Effector CD4-positive, alpha-beta T cell (primary cell): ENCODE measurements around the gene SNTG2.
"Not testable (repeated sequence)": the region's sequence is repeated elsewhere in the genome, so short reads cannot be mapped to it uniquely, and the experiment has no call there.

Experiments used
- DNase-seq: peaks from one replicate; pipeline ENCODE4 v3.0.0-alpha.2; 2020

SNTG2 gene

DNA sequence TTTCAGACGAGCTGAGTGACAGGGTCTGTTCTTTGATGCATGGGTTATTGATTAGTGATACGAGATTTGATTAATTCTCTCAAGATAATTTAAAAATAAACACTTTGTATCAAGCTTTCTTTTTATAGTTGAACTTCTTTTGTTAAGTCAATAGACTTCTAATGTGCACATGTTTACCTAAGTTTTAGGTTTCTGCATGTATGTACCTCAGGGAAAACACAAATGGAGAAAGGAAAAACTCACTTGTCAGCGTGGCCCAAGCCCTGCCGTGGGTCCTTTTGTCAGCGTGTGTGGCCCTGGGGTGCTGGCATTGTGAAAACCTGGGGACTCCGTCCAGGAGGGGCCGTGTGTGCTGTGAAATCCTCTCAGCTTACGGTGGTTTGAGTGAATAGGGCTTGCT, 153.7 kb downstream of the SNTG2 start:
- DNase-seq: no peak

DNA sequence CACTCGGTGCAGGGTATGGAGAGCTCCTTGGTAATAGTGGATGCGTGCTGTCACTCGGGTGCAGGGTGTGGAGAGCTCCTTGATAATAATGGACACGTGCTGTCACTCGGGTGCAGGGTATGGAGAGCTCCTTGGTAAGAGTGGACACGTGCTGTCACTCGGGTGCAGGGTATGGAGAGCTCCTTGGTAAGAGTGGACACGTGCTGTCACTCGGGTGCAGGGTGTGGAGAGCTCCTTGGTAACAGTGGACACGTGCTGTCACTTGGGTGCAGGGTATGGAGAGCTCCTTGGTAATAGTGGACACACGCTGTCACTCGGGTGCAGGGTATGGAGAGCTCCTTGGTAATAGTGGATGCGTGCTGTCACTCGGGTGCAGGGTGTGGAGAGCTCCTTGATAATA, 155.7 kb downstream of the SNTG2 start:
- not testable (repeated sequence) for DNase-seq

DNA sequence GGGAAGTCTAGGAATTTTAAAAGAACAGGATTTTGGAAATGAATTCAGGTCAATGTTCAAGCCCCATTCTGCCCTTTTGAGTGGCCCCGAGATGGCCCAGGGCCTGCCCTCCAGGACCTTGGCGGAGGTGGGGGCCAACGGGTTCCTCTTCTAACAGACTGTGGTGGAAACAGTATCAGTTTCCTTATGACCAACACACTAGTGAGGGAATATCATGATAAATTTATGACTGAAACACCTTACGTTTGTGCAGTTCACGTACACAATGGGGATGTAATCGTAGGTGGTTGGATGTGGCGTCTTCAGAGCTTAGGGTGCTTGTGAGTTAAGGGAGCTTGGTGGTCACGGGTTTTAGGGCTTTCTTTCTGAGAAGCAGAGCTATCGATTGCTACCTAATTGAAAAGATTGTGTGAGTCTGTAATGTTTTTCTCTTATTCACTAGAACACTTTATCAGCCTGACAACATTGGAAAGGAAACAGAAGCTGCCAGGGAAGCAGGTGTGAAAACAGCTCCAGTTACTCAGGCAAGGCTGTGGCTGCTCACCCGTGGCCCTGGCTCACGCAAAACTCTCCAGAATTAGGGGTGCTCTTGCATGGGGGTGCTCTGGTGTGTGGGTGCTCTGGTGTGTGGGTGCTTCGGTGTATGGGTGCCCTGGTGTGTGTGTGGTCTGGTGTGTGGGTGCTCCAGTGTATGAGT, 165.3 kb downstream of the SNTG2 start:
- no peak for DNase-seq

DNA sequence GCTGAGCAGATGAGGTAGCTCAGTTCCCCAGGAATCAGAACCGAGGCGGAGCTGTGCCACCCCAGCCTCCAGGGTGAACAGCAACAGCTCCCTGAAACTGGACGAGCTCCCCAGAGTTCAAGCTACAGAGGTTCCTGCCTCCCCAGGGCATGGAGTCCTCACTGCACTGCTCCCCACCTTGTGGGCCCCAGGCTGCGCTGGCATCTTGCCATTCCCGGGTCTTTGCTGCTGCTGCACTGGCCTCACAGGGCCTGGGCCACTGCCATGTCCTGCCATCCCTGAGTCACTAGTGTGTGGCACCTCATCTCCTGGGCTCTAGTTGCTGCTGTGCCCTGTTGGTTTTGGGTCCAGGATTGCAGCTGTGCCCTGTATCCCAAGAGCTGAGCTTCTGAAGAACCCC, 166.9 kb downstream of the SNTG2 start:
- no peak for DNase-seq

DNA sequence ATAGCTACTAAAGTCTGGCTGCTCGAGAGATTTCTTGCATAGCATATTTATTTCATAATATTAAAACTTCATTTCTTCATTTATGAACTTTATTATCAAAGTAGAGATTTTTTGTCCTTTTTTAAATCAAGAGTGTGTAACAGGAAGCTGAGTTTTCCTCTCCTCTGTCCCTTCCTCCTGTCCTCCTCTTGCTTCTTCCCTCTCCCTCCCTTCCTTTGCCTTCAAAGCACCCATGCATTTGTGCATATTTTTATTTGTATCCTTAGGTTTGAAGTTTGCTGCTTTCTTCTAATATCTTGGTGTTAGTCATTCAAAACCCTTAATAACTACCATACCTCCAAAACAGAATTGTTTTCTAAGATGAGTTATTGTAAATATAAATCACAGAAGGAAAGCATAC, 174.6 kb downstream of the SNTG2 start:
- DNase-seq: no peak

DNA sequence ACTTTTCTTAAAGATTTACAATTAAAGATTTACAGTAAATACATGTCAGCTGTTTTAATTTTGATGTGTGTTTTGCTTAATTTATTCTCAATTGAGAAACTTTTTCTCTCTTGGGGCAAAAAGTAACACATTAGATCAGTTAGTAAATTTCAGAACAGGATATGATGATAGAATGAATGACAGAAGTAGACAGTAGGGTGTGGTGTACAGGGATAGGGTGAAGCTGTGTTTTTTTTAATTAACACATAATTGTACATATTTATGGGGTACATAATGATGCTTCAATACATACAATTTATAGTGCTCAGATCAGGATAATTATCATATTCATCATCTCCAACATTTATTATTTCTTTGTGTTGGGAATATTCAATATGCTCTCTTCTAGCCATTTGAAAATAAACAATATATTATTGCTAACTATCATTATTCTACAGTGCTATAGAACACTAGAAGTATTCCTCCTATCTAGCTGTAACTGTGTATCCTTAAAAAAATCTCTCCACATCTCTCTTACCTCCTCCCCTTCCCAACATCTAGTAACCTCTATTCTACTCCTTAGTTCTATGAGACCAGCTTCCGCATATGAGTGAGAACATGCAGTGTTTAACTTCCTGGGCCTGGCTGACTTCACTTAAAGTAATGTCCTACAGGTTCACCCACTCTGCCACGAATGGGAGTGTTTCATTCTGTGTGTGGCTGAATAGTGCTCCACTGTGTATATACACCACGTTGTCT, 175.2 kb downstream of the SNTG2 start:
- DNase-seq: no peak

DNA sequence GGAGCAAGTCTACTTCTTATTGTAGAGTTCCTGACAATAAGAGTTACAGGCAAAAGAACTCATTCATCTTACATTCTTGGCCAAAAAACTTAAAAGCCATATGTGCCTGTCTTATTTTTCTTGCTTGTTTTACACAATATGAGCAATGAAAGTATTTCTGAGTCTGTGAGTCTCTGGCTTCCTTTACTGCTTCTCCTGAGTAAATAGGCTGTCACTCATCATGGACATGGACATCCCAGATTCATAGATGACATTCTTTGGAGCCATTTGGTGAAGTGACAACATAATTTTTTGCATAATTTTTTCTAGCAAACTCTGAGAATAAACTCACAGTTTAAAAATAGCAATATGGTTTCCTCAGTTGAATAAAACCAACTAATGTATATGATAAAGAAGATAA, 179.3 kb downstream of the SNTG2 start:
- no peak for DNase-seq

DNA sequence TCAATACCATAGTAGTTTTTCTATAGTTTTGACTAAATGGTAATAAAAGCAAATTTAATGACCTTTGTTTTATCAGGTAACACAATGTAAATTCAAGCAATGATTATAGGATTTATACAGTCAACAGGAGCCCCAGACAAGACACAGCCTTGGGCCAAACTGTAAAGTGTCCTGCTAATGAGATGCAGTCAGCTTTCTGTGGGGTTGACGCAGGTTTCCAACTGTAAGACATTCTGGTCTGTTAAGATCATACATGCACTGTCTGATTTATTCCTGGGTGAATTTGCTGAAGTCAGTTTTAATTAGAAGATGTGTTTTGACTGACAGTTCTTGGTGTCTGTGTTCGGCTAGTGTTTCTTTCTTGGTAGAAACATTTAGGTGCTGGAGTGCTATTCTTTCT, 180.3 kb downstream of the SNTG2 start:
- DNase-seq: no peak

DNA sequence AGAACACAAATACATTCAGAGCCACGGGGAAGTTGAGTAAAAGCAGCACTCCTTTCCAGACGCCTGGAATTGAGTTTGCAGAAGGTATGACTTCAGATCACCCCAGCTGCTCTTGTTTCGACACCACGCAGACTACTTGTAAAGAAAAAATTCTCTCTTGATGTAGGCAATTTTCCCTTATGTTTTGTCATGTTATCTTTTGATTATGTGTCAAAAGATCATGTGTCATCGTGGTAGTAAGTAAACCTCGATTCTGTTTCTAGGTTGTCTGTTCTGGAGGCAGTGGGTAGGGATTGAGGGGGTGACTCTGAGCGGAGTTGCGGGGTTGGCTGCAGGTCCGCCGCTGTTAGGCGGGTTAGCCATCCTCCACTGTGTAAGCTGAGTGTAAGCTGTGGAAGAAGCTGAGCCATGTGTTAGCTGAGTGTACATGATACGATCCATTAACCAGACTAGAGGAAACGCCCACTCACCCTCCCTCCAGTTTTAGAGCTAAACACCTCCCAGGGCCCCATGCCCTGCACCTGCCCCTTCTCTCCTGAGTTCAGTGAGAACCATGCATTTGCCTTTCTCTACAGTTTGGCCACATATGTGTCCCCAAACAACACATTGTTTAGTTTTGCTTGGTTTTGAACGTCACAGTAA, 181.8 kb downstream of the SNTG2 start:
- no peak for DNase-seq

DNA sequence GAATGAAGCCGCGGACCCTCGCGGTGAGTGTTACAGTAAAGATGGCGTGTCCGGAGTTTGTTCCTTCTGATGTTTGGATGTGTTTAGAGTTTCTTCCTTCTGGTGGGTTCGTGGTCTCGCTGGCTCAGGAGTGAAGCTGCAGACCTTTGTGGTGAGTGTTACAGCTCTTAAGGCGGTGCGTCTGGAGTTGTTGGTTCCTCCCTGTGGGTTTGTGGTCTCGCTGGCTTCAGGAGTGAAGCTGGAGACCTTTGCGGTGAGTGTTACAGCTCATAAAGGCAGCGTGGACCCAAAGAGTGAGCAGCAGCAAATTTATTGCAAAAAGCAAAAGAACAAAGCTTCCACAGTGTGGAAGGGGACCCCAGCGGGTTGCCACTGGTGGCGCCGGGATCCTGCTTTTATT, 183.2 kb downstream of the SNTG2 start:
- not testable (repeated sequence) for DNase-seq

DNA sequence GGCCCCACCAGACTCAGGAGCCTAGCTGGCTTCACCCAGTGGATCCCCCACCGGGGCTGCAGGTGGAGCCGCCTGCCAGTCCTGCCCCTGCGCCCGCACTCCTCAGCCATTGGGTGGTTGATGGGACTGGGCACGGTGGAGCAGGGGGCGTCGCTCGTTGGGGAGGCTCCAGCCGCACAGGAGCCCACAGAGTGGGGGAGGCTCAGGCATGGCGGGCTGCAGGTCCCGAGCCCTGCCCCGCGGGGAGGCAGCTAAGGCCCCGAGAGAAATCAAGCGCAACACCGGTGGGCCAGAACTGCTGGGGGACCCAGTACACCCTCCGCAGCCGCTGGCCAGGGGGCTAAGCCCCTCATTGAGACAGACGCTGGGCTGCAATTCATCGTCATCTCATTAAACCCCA, 184.0 kb downstream of the SNTG2 start:
- DNase-seq: no peak

DNA sequence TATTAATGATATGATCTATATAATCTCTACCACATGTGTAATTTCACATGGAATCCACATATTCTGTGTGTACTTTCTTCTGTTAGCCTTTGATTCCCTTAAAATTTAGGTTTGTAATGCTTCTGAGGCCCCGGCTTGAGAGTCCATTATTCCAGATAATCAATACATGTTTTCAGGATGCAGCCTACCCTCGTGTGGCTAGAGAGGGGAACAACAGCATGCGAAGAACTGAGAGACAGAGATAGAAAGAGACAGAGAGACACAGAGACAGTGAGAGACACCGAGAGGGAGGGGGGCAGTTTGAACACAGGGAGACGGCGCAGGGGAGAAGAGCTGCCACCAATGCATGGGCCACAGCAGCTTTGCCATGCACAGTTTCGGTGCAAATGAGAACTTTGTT, 185.4 kb downstream of the SNTG2 start:
- DNase-seq: no peak

DNA sequence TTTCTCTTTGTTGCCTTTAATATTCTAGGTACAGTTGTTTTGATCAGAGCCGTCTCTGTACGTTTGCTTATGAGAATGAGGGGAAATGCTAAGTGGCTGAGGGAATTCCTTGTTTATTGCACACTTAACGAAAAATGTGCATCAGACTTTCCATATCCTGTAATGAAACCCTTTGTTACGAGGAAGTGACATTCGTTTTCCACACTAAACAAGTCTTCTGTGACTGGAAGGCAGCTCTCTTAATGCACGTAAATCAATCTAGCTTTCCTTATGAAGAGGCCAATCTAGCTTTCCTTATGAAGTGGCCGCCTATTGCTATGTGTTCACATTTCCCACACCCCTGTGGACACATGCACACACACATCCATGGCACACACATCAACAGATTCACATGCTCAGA, 186.2 kb downstream of the SNTG2 start:
- DNase-seq: no peak

DNA sequence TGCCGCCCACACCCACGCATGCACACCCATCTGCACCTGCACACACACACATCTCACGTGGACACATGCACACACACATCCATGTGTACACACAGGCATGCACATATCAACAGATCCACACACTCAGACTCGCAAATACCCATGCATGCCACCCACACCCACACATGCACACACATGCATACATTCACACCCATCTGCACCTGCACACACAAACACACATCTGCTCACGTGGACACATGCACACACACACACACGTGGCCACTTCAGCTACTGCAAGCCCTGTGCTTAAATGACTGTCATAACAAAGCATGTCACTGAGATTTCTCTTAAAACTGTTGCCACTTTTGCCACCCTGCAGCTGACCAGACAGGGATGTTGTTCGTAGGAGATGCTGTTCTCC, 186.6 kb downstream of the SNTG2 start:
- no peak for DNase-seq

DNA sequence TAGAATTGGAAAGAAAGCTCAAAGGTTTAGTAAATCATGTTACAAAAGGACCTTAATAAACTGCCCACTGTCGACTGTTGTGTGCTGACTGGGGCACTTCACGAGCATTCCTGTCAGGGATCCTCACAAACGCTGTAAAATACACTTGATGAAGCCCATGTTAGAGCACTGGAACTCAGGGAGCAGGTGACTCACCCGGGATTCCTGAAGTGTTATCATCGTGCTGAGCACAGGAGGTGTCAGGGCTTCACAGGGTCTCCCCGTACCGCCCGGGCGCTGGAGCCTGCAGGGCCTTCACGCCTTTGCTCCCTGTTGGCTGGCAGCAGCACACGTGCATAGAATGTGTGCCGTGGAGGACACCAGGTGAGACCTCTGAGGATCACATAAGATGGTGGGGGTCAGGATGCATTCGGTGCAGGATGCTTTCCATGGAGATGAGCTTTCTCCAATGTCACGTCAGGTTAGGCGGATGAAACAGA, 187.3 kb downstream of the SNTG2 start:
- DNase-seq: no peak

DNA sequence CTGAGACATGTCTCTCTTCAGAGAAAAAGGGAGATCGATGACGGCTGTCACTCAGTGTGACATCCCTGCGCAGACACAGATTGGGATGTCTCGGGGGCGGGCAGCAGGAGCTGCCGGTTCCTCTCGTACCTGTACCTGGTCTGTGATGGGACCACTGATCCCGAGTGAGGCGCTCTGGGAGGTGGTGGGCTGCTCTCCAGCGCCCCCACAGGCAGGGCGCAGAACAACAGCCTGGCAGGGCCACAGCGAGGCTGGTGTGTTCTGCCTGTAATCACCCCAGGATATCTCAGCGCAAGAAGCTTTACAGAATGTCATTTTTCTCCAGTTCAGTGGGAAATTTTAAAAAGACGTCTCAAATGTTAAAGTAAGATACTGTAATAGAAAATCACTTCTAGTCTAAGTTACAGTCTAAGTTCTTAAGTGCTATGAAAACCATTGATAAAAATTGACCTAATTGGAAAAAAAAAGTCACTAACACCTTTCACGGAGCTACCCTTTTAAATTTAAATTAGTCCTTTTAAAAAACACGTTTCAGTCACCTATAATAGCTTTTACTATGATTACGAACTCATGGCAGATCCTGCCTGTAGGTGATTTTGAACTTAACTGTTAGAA, 189.8 kb downstream of the SNTG2 start:
- peak; percentile 7 for DNase-seq

DNA sequence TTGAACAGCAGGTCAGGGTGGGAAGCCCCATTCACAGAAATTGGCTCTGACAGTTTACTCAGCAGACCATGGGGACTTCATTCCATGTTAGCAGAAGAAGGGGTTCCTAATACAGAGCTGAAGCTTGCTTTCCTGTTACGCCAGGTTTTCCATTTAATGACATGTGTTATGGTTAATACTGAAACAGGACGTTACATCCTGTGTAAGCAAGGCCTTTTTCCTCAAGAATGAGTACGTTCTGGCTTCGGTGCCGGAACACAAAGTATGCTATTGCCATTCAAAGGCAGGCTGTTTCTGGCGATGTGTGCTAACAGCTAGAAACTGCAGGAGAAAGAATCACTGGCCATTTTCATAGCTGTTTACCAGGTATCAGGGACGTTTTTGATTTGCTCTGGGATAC, 190.4 kb downstream of the SNTG2 start:
- DNase-seq: no peak

DNA sequence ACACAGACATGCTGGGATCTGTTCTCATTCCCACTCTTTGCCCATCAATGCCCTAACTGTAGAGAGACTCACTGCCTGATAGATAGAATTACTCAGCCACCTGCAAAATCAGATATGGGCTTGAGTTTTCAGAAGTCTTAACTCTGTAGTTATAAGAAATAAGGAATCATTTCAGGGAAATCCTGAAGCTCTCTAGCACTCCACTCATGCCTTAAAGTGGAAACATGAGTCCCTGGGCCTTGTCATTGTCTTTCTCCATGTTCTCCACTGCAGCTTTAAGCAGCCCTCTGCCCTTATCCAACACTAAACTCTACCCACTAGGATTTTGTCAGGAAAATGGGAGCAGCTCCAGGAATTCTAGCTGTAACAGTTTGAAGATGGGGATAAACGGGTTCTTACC, 192.5 kb downstream of the SNTG2 start:
- no peak for DNase-seq

DNA sequence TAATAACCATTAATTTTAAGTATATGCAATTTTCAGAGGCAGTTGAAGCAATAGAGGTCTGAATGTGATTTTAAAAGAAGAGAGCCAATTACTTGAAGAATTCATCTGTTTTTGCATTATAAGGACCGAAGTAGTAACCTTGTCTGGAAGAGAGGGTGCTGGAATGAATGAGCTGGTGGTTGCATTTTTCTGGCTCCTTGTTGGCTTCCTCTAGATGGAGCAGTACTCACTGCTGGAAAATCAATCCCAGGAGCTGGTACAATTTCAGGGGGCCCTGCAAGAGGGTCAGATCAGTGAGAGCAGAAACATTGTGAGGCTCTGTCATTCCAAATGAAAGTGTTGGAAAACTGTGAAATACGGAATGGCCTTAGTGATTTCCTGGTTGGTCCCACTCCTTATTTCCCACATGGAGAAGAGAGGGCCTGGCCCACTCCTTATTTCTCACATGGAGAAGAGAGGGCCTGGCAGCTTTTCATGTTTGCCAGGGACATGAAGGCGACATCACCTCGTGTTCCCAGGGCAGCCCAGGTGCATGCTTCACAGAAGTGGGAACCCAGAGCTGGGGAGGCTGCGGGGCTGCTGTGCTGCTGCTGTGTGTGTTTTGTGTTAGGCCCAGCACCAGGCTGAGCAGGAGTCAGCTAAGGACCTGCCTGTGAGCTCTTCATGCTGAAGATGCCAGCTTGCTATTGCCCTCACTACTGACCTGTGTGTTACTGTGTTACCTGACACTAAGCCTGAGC, 197.4 kb downstream of the SNTG2 start:
- no peak for DNase-seq

DNA sequence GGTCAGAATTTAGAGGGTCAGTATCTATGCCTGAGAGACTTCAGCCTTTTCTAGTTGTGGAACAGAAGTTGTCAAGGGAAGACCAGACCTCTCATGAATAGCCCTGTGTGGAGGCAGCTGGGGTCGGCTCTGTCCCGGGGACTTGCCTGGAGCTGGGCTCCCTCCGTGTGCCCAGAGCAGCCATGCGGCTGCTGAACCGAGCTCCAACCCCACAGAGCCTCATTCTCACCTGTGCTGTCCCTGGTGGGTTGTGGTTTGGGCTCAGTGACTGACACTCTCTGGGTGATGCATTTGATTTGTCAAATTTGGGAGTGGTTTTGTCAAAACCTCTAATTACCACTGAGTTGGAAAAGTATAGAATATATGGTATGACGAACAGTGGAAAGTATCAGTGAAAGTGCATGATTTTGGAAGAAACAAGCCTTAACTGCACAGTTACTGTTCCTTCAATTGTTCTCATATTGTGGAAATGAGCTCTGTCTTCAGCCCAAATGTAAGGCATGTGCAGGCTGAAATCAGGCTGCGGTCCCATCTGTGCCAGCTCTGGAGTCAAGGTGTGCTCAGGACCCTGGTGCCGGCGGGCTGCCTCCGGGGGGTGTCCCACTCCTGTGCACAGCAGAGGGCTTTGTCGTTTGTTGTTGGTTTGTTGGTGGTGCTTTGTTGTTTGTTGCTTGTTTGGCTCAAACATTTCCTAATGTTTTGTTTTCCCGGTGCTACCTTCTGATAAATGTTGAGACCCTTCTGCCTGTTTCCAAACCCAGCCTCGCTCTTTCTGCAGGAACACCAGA, 200.3 kb downstream of the SNTG2 start:
- no peak for DNase-seq

DNA sequence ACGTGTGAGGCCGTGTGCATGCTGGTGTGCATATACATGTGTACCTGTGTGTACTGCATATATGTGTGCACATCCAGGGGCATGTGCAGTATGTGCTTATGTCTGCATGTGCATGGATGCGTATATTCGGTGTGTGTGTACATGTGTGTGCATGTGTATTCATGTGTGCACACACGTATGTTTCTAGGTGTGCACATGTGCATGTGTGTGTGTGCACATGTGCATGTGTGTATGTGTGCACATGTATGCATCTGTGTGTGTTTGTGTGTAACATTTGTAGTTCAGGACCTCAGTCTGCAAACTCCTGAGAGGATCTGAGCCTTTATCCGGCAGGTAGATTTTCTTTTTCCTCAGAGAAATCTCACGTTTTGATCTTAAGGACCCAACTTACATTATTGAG, 201.7 kb downstream of the SNTG2 start:
- DNase-seq: no peak

DNA sequence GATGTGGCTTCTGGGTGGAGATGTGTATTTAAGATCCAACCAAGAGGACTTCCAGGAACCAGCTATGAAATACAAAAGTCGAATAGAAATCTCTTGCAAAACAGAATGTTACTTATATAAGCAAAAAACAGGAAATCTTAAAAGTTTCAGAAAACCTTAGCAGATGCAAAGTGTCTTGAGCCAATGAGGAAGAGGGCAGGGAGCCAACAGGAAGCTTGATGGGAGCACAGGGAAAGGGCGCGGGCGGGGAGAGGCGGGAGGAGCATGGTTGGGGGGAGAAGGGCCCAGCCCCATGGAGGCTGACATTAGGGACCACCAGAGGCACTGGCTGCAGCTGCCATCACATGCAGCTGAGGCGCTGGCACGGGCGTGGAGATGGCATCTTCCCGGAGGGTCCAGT, 203.3 kb downstream of the SNTG2 start:
- DNase-seq: no peak
